ENCODE measurements around the gene STXBP6.
A peak's percentile ranks its signal among the peaks of the same experiment; 100 is the strongest.

- peak; percentile 22 for TF ChIP-seq CTCF (conservative IDR thresholded peaks at IDR 0.05)
- TF ChIP-seq ZFX (IDR thresholded peaks at IDR 0.05): no peak
Measured at GRCh38 chr14:24818058-24818822, 231.7 kb downstream of the STXBP6 start.

All from C4-2B (cell line).